Measurements from ENCODE around the gene CDK11A.
"Not testable (repeated sequence)": the region's sequence is repeated elsewhere in the genome, so short reads cannot be mapped to it uniquely, and the experiment has no call there.

Gene CDK11A

DNA sequence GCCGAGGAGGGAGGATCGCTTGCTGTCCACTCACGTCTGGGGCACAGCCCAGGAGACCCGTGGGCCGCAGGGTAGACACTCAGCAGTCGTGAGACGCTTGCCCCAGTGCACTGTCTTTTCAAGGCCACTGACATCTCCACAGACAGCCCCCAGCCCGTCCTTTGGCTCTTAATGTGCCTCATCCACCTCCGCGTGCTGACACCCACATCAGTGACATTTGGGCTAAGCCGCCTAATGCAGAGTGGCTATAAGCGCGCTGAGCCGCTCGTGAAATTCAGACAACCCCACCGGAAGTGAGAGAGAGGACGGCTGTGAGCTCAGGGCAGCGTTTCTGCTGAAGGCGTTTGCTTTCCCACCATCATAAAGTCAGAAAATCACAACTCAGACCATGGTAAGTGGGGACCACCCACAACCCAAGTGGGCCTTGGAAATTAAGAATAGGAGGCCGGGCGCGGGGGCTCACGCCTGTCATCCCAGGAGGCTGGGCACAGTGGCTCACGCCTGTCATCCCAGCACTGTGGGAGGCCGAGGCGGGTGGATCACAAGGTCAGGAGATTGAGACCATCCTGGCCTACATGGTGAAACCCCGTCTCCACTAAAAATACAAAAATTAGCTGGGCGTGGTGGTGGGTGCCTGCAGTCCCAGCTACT, 40.0 kb downstream of the CDK11A start:
- no peak for DNase-seq (ENCODE audit: low read depth in 2 of 2)

GRCh38 chr1:1683104-1683905, 40.9 kb downstream of the CDK11A start:
- no peak for DNase-seq (ENCODE audit: low read depth in 2 of 2)

DNA sequence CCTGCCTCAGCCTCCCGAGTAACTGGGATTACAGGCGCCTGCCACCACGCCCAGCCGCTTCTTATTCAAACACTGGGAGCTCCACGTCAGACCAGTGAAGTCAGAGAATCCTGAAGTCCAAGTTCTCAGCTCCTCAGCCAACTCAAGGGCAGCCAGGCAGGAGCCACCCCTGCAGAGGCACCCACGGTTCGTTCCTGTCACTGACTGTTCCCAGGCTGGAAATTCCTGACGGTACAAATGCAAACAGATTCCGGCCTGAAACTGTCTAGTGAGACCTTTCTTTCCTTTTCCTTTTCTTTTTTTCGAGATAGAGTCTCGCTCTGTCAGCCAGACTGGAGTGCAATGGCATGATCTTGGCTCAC, 43.3 kb downstream of the CDK11A start:
- no peak for DNase-seq (ENCODE audit: low read depth in 2 of 2)

DNA sequence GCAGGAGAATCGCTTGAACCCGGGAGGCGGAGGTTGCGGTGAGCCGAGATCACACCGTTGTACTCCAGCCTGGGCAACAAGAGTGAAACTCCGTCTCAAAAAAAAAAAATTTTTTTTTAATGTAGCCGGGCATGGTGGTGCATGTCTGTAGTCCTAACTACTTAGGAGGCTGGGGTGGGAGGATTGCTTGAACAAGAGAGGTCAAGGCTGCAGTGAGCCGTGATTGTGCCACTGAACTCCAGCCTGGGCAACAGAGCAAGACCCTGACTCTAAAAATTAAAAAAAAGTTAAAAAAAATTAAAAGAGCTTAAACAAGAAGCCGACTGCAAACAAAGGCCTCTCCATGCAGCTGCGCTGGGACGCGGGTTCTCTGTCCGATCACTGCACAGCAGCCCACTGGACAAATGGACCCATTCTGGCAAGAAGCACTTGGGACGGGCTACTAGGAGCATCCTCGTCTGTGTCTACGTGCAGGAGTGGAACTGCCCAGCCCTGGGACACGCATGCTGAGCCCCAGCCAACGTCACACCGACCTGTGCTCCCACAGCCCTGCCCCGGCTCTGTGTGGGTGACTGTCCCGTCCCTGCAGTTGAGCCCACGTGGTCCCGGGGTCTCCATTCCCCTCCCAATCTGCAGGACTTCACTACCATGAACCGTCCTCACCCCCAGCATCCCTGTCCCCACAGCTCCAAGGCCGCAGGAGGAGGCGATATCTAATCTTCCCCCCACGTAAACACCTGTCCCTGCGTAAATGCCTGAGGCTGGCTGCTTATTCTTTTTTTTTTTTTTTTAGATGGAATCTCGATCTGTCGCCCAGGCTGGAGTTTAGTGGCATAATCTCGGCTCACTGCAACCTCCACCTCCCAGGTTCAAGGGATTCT, 43.9 kb downstream of the CDK11A start:
- no peak for DNase-seq (ENCODE audit: low read depth in 2 of 2)

- DNase-seq (ENCODE audit: low read depth in 2 of 2) = no peak
Observed at GRCh38 chr1:1678581-1679380, 45.4 kb downstream of the CDK11A start.

DNA sequence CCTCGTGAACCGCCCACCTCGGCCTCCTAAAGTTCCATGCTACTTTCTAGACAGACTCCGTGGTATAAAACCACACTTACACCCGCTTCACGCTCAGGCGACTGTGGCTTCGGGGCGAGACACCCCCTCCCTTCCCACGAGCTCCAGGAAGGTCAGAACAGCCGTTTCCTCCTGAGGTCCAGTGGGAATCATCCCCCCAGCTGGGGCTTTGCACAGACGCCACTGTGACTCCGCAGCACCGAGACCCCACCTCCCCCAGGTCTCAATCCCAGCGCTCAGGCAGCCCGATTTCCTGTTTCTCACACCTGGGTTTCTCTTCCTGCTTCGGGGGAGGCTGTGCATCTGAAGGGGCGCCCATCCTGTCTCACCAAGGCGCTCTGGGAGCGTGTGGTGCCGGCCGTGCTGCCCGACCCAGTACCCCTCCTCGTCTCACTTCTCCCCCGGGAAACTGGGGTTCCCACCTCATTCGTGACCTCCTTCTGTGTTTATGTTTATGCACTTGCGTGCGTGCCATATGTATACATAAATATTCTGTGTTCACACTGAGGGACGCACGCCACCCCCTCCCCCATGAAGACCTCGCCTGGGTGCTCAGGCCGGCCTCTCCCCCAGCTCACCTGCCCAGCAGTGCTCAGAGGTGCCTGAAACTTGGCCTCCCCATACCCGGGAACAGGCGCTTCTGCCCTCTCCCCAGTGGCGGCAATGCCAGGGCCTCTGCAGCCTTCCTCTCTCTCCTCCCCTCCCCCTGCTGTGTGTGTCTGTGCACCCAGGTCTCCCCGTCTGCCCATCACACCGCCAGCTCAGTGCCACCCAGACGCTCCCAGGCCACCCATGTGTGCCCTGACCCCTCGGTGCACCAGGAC, 46.2 kb downstream of the CDK11A start:
- peak in 1 of 2 donors; percentile 14 for DNase-seq (ENCODE audit: low read depth in 2 of 2)

- not testable (repeated sequence) for DNase-seq (ENCODE audit: low read depth in 2 of 2)
Observed at GRCh38 chr1:1676087-1676486, 48.1 kb downstream of the CDK11A start.

GRCh38 chr1:1675218-1675617, 48.9 kb downstream of the CDK11A start:
- not testable (repeated sequence) for DNase-seq (ENCODE audit: low read depth in 2 of 2)

DNA sequence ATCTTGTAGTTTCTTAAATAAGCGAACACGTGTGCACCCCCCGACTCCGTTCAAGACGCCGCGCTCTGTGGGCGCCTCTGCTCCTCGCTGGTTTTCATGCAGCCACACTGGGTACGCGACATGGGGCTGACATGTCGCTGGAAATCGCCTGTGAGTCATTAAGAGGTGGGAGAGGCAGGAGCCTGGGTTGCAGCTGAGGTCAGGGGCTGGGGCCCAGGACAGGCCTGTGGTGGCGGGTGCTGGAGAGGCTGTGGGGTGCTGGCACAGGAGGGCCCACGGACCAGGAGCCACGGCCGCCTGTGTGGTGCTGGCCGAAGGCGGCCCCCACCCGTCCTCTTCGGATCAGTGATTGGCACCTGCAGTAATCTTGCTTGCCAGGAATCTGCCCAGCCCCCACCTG, 49.4 kb downstream of the CDK11A start:
- DNase-seq (ENCODE audit: low read depth in 2 of 2) = not testable (repeated sequence)

GRCh38 chr1:1672181-1672965, 51.8 kb downstream of the CDK11A start:
- DNase-seq (ENCODE audit: low read depth in 2 of 2) = no peak

DNA sequence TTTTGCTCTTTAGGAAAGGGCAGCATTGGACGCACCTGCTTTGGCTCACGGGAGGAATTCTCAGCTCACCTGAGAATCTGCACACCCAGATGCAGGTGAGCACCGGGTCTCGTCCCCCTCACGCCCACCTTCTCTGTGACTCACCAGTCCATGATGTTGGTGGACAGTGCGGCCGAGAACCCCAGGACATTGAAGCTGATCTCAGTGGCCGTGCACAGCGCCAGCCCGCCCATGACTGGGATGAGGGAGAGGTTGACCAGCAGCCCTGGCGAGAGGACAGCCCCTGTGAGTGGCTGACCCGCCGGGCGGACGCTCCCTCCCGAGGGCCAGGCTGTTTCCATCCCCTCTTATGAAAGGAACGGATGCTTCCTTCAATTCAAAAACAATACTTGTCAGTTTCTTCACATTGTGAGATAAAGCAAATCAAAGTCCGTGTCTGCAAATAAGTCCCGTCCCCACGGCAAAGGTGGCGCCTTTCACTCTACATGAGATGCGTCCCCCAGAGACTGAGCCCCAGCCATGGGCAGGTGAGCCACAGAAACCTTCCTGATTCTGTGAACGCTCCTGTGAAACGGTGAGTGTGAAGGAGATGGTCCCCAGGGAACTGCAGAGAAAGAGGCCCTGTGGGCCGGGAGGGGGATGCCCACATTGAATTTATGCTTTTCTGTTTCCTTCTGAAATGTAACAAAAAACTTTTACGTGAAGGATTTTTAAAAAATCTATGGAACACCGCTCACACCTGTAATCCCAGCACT, 52.6 kb downstream of the CDK11A start:
- DNase-seq (ENCODE audit: low read depth in 2 of 2) = no peak

- DNase-seq (ENCODE audit: low read depth in 2 of 2) = no peak
Observed at GRCh38 chr1:1670866-1671265, 53.3 kb downstream of the CDK11A start.

DNA sequence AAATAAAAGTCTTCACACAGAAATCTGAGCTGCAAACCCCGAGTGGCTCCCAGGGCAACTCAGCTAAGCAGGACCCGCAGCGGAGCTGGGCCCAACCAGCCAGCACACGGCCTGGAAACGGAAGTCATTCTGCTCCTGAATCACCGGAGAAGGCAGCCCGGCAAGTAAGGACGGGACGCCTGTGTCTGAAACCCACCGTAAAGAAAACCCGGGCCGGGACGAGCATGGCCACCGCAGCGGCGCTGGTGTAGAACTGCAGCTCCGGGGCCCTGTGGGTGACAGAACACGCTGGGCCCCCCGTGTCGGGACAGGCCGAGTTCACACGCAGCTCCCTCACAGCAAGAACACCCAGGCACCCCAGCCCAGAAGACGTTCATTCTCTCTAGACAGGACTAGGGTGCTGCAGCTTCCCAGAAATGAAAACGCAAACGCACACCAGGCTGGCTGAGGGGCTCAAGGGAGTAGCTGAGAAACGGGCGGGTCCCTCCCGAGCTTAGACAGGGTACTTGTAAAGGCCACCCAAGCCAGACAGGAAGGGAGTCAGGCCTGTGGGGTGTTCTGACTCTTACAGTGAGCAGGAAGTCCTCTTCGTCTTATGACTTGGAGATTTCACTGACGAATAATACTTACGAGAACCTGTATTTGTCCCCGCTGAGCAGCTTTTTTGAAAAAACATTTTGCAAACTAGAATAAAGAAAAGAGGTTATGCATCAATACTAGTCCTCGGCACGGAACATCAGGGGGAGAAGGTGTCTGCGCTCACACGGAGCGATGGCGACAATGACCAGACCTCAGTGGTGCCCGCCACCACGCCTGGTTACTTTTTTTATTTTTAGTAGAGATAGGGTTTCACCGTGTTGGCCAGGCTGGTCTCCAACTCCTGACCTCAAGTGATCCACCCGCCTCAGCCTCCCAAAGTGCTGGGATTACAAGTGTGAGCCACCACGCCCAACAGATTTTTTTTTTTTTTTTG, 54.4 kb downstream of the CDK11A start:
- DNase-seq (ENCODE audit: low read depth in 2 of 2) = no peak

- DNase-seq (ENCODE audit: low read depth in 2 of 2) = no peak
Observed at GRCh38 chr1:1666526-1666925, 57.6 kb downstream of the CDK11A start.

DNA sequence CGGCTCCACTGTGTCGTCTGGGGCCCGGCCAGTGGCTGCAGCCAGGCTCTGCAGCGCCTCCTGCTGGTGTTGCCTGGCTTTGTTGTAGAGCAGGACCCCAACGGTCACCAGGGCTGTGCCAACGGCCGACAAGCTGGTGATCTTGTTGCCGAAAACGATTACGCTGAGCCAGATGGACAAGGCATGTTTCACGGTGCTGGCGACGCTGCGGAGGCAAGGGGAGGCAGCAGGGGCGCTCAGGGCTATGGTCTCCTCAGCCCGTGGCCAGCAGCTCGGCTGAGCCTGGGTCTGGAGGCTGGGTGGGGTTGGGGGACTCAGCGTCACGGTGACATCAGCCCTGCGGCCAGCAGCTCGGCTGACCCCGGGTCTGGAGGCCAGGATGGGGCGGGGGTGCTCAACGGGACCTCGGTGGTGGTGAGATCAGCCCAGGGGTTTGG, 58.3 kb downstream of the CDK11A start:
- DNase-seq (ENCODE audit: low read depth in 2 of 2) = no peak

DNA sequence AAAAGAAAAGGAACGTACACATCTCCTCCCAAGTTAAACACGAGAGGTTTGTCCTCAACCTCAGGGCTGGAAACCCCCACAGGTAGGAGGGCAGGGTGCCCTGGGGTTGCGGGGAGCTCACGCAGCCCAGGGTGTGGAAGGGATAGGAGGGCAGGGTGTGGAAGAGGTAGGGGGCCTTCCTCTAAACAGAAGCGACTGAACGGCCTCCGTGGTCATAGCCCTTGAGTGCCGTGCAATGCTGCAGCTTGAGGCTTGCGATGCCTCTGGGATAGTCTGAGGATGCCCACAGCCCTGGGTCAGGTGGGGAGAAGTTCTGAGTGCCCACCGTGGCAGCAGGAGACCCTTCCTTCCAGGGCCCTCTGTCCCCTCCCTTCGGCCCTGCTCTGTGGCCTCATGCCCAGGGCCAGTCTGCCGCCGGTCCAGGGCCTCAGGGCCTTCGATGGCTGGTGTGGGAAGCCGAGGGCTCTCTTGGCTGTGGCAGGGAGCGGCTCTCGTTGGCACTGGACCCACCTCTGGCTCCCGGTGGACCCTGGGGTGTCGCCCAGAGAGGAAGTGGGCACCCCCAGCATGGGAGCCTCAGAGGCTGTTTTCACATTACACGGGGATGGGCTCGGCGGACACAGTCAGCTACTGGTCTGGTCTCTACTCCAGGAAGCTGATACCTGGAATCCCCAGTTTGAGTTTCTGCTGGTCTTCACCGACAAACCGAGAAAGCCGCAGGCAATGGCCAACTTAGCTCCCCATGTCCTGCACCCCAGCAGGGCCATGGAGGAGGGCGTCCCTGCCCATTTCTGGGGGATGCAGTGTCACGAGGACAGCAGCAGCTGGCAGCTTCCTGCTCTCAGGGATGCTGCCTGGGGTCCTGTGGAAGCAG, 59.0 kb downstream of the CDK11A start:
- no peak for DNase-seq (ENCODE audit: low read depth in 2 of 2)

DNA sequence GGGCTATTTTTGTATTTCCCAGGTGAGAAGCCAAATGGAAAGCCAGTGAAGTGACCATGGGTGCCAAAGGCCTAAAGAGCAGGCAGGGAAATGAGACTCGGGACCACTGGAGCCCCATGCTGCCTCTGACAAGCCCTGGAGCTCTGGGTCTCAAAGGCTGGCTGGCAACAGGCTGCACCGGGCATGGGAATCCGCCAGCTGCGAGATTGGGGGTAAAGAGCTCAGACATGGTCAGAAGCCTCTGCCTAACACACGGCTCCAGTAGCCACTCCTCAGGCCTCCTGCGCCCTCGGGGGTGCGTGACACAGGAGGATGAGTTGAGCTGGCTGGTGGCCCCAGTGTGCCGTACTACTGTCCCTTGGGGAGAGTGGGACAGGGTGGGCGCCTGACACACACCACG, 59.8 kb downstream of the CDK11A start:
- DNase-seq (ENCODE audit: low read depth in 2 of 2) = not testable (repeated sequence)

Measured in activated CD8-positive, alpha-beta memory T cell treated with anti-CD3 and anti-CD28 coated beads for 4 hours (primary cell).